Vagina (tissue), 2 donors: Measurements from ENCODE around the gene PITHD1.

ENCODE experiments used
- CTCF ChIP-seq, 3 experiments: fragments of 450-650 bp in 2 of 3; fragments of 200-600 bp in 1 of 3; sonication (generic) in 1 of 3; IDR thresholded peaks; one replicate each; pipeline ENCODE4 v1.5.1; 2017 to 2019; ENCODE audit warnings: antibody characterized with exemption in 3 of 3, mild to moderate bottlenecking in 2 of 3, moderate library complexity in 2 of 3
- POLR2A ChIP-seq, 2 donors: fragments of 450-650 bp; IDR thresholded peaks; one replicate each; pipeline ENCODE4 v1.6.1; 2017; ENCODE audit warnings: antibody characterized with exemption in 2 of 2, mild to moderate bottlenecking in 2 of 2, moderate library complexity in 2 of 2
- POLR2AphosphoS5 ChIP-seq, 2 donors: sonication (generic); formaldehyde crosslinking; IDR thresholded peaks; one replicate each; pipeline ENCODE4 v1.9.0; 2017; ENCODE audit warnings: antibody characterized with exemption in 2 of 2, mild to moderate bottlenecking in 2 of 2, low read depth in 1 of 2; ENCODE audit not compliant: insufficient read depth in 1 of 2

DNA sequence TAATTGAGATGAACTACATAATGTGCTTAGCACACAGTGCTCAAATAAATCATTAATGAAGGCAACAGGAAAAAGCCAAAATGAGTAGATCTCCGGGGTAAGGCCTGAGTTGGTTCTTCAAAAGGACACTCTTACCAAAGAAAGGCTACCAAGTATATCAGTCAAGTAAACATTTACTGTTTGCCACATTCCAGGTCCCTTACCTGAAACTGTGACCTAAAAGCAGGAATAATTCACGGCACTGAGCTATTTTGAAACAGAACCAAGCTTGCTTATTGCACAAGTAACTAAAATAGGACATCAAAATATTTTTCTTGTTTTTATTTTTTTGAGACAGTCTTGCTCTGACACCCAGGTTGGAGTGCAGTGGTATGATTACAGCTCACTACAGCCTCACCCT lies 2.0 kb upstream of the PITHD1 start:
- TF ChIP-seq CTCF (IDR thresholded peaks at IDR 0.05) (no peak), POLR2AphosphoS5 (IDR thresholded peaks at IDR 0.05; ENCODE audit: insufficient read depth in 1 of 2, low read depth in 1 of 2) (no peak), POLR2A (IDR thresholded peaks at IDR 0.05) (no peak)
